DOHH2 (cell line): ENCODE data around the gene MMADHC.

Experiments
- H3F3A ChIP-seq: fragments of 200-600 bp; sonication (generic), shearing (Covaris generic); 2 replicates; pipeline ENCODE4 v1.6.0; 2016; ENCODE audit warnings: antibody characterized with exemption, mild to moderate bottlenecking; ENCODE audit not compliant: control insufficient read depth, insufficient read depth
- H3K27ac ChIP-seq: fragments of 200-600 bp; sonication (generic); 2 replicates; pipeline ENCODE4 v1.5.1; 2014; ENCODE audit warnings: low read depth, mild to moderate bottlenecking, low read length, moderate library complexity
- H3K27me3 ChIP-seq: fragments of 200-600 bp; sonication (generic); 2 replicates; pipeline ENCODE4 v1.6.1; 2014; ENCODE audit warnings: mild to moderate bottlenecking, low read length, mixed read lengths; ENCODE audit not compliant: control insufficient read depth
- H3K36me3 ChIP-seq: fragments of 200-600 bp; sonication (generic); 2 replicates; pipeline ENCODE4 v1.6.1; 2014; ENCODE audit warnings: mild to moderate bottlenecking, low read length, moderate library complexity, mixed read lengths; ENCODE audit not compliant: control insufficient read depth
- H3K4me1 ChIP-seq: fragments of 200-600 bp; sonication (generic); 2 replicates; pipeline ENCODE4 v1.6.1; 2014; ENCODE audit warnings: mild to moderate bottlenecking, low read length, mixed read lengths; ENCODE audit not compliant: control insufficient read depth
- H3K4me2 ChIP-seq: fragments of 200-600 bp; sonication (generic); 2 replicates; pipeline ENCODE4 v1.6.0; 2014; ENCODE audit warnings: mild to moderate bottlenecking, low read length, moderate library complexity
- H3K4me3 ChIP-seq: fragments of 200-600 bp; sonication (generic); 2 replicates; pipeline ENCODE4 v1.5.1; 2014; ENCODE audit warnings: mild to moderate bottlenecking, low read length, mixed read lengths
- H3K79me2 ChIP-seq: fragments of 200-600 bp; sonication (generic); 2 replicates; pipeline ENCODE4 v1.6.1; 2014; ENCODE audit warnings: mild to moderate bottlenecking, low read length, mixed read lengths; ENCODE audit not compliant: control insufficient read depth
- H3K9me2 ChIP-seq: fragments of 200-600 bp; sonication (generic); replicated peaks from 2 replicates; pipeline ENCODE4 v1.6.1; 2014; ENCODE audit warnings: mild to moderate bottlenecking, low read length, mixed read lengths; ENCODE audit not compliant: control insufficient read depth
- H3K9me3 ChIP-seq: fragments of 200-600 bp; sonication (generic); 2 replicates; pipeline ENCODE4 v1.6.1; 2014; ENCODE audit warnings: antibody characterized with exemption, low read length, mixed read lengths; ENCODE audit not compliant: control insufficient read depth, insufficient read depth
- H4K20me1 ChIP-seq: fragments of 200-600 bp; sonication (generic); 2 replicates; pipeline ENCODE4 v1.6.0; 2014; ENCODE audit warnings: low read depth, mild to moderate bottlenecking, antibody characterized with exemption, low read length, moderate library complexity; ENCODE audit not compliant: control insufficient read depth, insufficient read depth
- CTCF ChIP-seq: fragments of 200-600 bp; sonication (generic); IDR thresholded peaks from one replicate; pipeline ENCODE4 v1.5.1; 2014; ENCODE audit warnings: antibody characterized with exemption, mild to moderate bottlenecking, low read depth, low read length; ENCODE audit not compliant: poor library complexity, severe bottlenecking
- EZH2phosphoT487 ChIP-seq: fragments of 200-600 bp; sonication (generic); IDR thresholded peaks from 2 replicates; pipeline ENCODE4 v1.6.1; 2017; ENCODE audit warnings: borderline replicate concordance, mild to moderate bottlenecking, antibody characterized with exemption, low read length, moderate library complexity, mixed read lengths

MMADHC gene

GRCh38 chr2:149540138-149540537 is 47.4 kb downstream of the MMADHC start:
- no peaks in the 10 kb centered on the region for H3K4me1 ChIP-seq
- H3K9me3 ChIP-seq, result no peaks in the 10 kb centered on the region
- H3K27me3 ChIP-seq, result peaks cover 7% of the 10 kb centered on the region; the same call in 1 of the 2 replicates
- no peak for TF ChIP-seq CTCF
- no peak for TF ChIP-seq EZH2phosphoT487
- no peaks in the 10 kb centered on the region for H4K20me1 ChIP-seq
- H3F3A ChIP-seq, result no peaks in the 10 kb centered on the region
- no peak overlapping the region for H3K27ac ChIP-seq
- H3K36me3 ChIP-seq, result no peaks in the 10 kb centered on the region
- H3K4me2 ChIP-seq, result no peak overlapping the region
- no peaks in the 10 kb centered on the region for H3K79me2 ChIP-seq
- no peak overlapping the region for H3K4me3 ChIP-seq
- no peaks in the 10 kb centered on the region for H3K9me2 ChIP-seq

- H3K9me3 ChIP-seq, result no peaks in the 10 kb centered on the region
- H3K79me2 ChIP-seq, result no peaks in the 10 kb centered on the region
- no peaks in the 10 kb centered on the region for H3K4me1 ChIP-seq
- no peaks in the 10 kb centered on the region for H3K36me3 ChIP-seq
- H3K4me3 ChIP-seq, result no peak overlapping the region
- H4K20me1 ChIP-seq, result no peaks in the 10 kb centered on the region
- H3K27me3 ChIP-seq, result peaks cover 7% of the 10 kb centered on the region; the same call in 1 of the 2 replicates
- no peak for TF ChIP-seq EZH2phosphoT487
- TF ChIP-seq CTCF, result no peak
- no peaks in the 10 kb centered on the region for H3F3A ChIP-seq
- no peak overlapping the region for H3K4me2 ChIP-seq
- no peak overlapping the region for H3K27ac ChIP-seq
- no peaks in the 10 kb centered on the region for H3K9me2 ChIP-seq
These were observed 49.3 kb downstream of the MMADHC start for GRCh38 chr2:149538138-149538833.

- Histone ChIP-seq H3K4me1 (no peaks in the 10 kb centered on the region), H3K27ac (no peak overlapping the region), H4K20me1 (no peaks in the 10 kb centered on the region), H3F3A (no peaks in the 10 kb centered on the region), H3K4me3 (no peak overlapping the region), H3K27me3 (peaks cover 7% of the 10 kb centered on the region; the same call in 1 of the 2 replicates), H3K36me3 (no peaks in the 10 kb centered on the region), H3K9me2 (no peaks in the 10 kb centered on the region), H3K79me2 (no peaks in the 10 kb centered on the region), H3K4me2 (no peak overlapping the region), H3K9me3 (no peaks in the 10 kb centered on the region)
- TF ChIP-seq EZH2phosphoT487, result no peak
- no peak for TF ChIP-seq CTCF
These were observed 50.4 kb downstream of the MMADHC start for GRCh38 chr2:149537092-149537726.
